Stimulated activated naive B cell treated with anti-CD40 and anti-IgM and Interleukin-4, amounts not matched to agents 10 μg/mL and 1 μg/mL and 100 μg/mL, for 72 hours (primary cell): ENCODE results near the gene DIP2B.

Experiments
- ATAC-seq, 2 donors: fragments of 150-1000 bp; cut with Tn5 transposase; replicated peaks; 2 replicates each; pipeline ENCODE4 v1.10.0; 2021; ENCODE audit warnings: moderate library complexity in 1 of 2
- DNase-seq: peaks from one replicate; pipeline ENCODE4 v3.0.0; 2021
- H3K27ac Mint-ChIP-seq: one replicate; pipeline ENCODE4 v1.8.0; 2022; ENCODE audit warnings: mild to moderate bottlenecking, mixed read lengths
- H3K27me3 Mint-ChIP-seq, 2 donors: one replicate each; pipeline ENCODE4 v1.8.0; 2022; ENCODE audit warnings: mixed read lengths in 2 of 2
- H3K36me3 Mint-ChIP-seq, 2 donors: one replicate each; pipeline ENCODE4 v1.8.0; 2022; ENCODE audit warnings: mixed read lengths in 2 of 2, mild to moderate bottlenecking in 1 of 2
- H3K4me1 Mint-ChIP-seq, 2 donors: one replicate each; pipeline ENCODE4 v1.8.0; 2022; ENCODE audit warnings: mixed read lengths in 2 of 2, mild to moderate bottlenecking in 1 of 2
- H3K4me3 Mint-ChIP-seq, 2 donors: one replicate each; pipeline ENCODE4 v1.8.0; 2022; ENCODE audit warnings: mild to moderate bottlenecking in 2 of 2, mixed read lengths in 2 of 2, moderate library complexity in 1 of 2
- H3K9me3 Mint-ChIP-seq, 2 donors: one replicate each; pipeline ENCODE4 v1.8.0; 2022; ENCODE audit warnings: mixed read lengths in 2 of 2, mild to moderate bottlenecking in 1 of 2

DIP2B gene

GRCh38 chr12:50611021-50611744 is 106.4 kb downstream of the DIP2B start:
- Mint-ChIP-seq H3K4me3 (no peak overlapping the region), H3K36me3 (peaks cover 0 to 6% of the 10 kb centered on the region in 2 donors), H3K9me3 (no peaks in the 10 kb centered on the region), H3K4me1 (peaks cover 21 to 42% of the 10 kb centered on the region in 2 donors), H3K27me3 (no peaks in the 10 kb centered on the region), H3K27ac (no peak overlapping the region)
- ATAC-seq (no peak), DNase-seq (no peak)

- DNase-seq (no peak), ATAC-seq (no peak)
- no peak overlapping the region for H3K4me3 Mint-ChIP-seq
- H3K27ac Mint-ChIP-seq, result no peak overlapping the region
- H3K36me3 Mint-ChIP-seq, result peaks cover 0 to 4% of the 10 kb centered on the region in 2 donors
- no peaks in the 10 kb centered on the region for H3K27me3 Mint-ChIP-seq
- H3K9me3 Mint-ChIP-seq, result no peaks in the 10 kb centered on the region
- peaks cover 11 to 32% of the 10 kb centered on the region in 2 donors for H3K4me1 Mint-ChIP-seq
These were observed 108.1 kb downstream of the DIP2B start for GRCh38 chr12:50612882-50613281.

- DNase-seq, result no peak
- Mint-ChIP-seq H3K36me3 (peaks cover 0 to 4% of the 10 kb centered on the region in 2 donors), H3K4me1 (peaks cover 15 to 36% of the 10 kb centered on the region in 2 donors), H3K9me3 (no peaks in the 10 kb centered on the region), H3K4me3 (no peak overlapping the region), H3K27me3 (no peaks in the 10 kb centered on the region), H3K27ac (no peak overlapping the region)
- ATAC-seq, result peak; percentile 64 to 70
These were observed 108.7 kb downstream of the DIP2B start for GRCh38 chr12:50613463-50613862.

- no peak for ATAC-seq
- Mint-ChIP-seq H3K4me3 (no peak overlapping the region), H3K27ac (no peak overlapping the region), H3K36me3 (peaks cover 0 to 4% of the 10 kb centered on the region in 2 donors), H3K9me3 (no peaks in the 10 kb centered on the region), H3K4me1 (peaks cover 17 to 37% of the 10 kb centered on the region in 2 donors), H3K27me3 (no peaks in the 10 kb centered on the region)
- no peak for DNase-seq
These were observed 109.5 kb downstream of the DIP2B start for GRCh38 chr12:50614167-50614759.

- Mint-ChIP-seq H3K4me3 (no peak overlapping the region), H3K27me3 (no peaks in the 10 kb centered on the region), H3K9me3 (no peaks in the 10 kb centered on the region), H3K4me1 (peaks cover 16 to 38% of the 10 kb centered on the region in 2 donors), H3K36me3 (peaks cover 3 to 4% of the 10 kb centered on the region in 2 donors), H3K27ac (no peak overlapping the region)
- DNase-seq, result no peak
- ATAC-seq, result no peak
These were observed 110.5 kb downstream of the DIP2B start for GRCh38 chr12:50615145-50615906.

GRCh38 chr12:50615907-50616296 is 111.1 kb downstream of the DIP2B start:
- H3K27me3 Mint-ChIP-seq, result no peaks in the 10 kb centered on the region
- no peak overlapping the region for H3K4me3 Mint-ChIP-seq
- peaks cover 21 to 42% of the 10 kb centered on the region in 2 donors for H3K4me1 Mint-ChIP-seq
- no peaks in the 10 kb centered on the region for H3K9me3 Mint-ChIP-seq
- no peak overlapping the region for H3K27ac Mint-ChIP-seq
- H3K36me3 Mint-ChIP-seq, result peaks cover 4% of the 10 kb centered on the region in 2 donors
- ATAC-seq, result no peak
- no peak for DNase-seq

- Mint-ChIP-seq H3K9me3 (no peaks in the 10 kb centered on the region), H3K27ac (no peak overlapping the region), H3K36me3 (peaks cover 0 to 4% of the 10 kb centered on the region in 2 donors), H3K4me1 (peaks cover 28 to 45% of the 10 kb centered on the region in 2 donors), H3K4me3 (no peak overlapping the region), H3K27me3 (no peaks in the 10 kb centered on the region)
- DNase-seq, result no peak
- no peak for ATAC-seq
These were observed 112.9 kb downstream of the DIP2B start for GRCh38 chr12:50617657-50618056.

- DNase-seq, result no peak
- H3K9me3 Mint-ChIP-seq, result no peaks in the 10 kb centered on the region
- no peak overlapping the region for H3K4me3 Mint-ChIP-seq
- H3K27ac Mint-ChIP-seq, result no peak overlapping the region
- H3K27me3 Mint-ChIP-seq, result no peaks in the 10 kb centered on the region
- ATAC-seq, result no peak
- H3K36me3 Mint-ChIP-seq, result peaks cover 0 to 4% of the 10 kb centered on the region in 2 donors
- H3K4me1 Mint-ChIP-seq, result peaks cover 31 to 48% of the 10 kb centered on the region in 2 donors
These were observed 114.3 kb downstream of the DIP2B start for GRCh38 chr12:50618864-50619609.

GRCh38 chr12:50619610-50619958 is 114.8 kb downstream of the DIP2B start:
- Mint-ChIP-seq H3K4me3 (no peak overlapping the region), H3K9me3 (no peaks in the 10 kb centered on the region), H3K27ac (no peak overlapping the region), H3K4me1 (peaks cover 35 to 53% of the 10 kb centered on the region in 2 donors), H3K27me3 (no peaks in the 10 kb centered on the region), H3K36me3 (peaks cover 1 to 4% of the 10 kb centered on the region in 2 donors)
- ATAC-seq (no peak), DNase-seq (no peak)

GRCh38 chr12:50620109-50620977 is 115.6 kb downstream of the DIP2B start:
- Mint-ChIP-seq H3K27me3 (no peaks in the 10 kb centered on the region), H3K4me3 (no peak overlapping the region), H3K36me3 (peaks cover 3 to 4% of the 10 kb centered on the region in 2 donors), H3K27ac (peak overlapping the region; percentile 57), H3K4me1 (peaks cover 40 to 61% of the 10 kb centered on the region in 2 donors), H3K9me3 (no peaks in the 10 kb centered on the region)
- DNase-seq, result no peak
- peak; percentile 78 to 86 for ATAC-seq

- no peak overlapping the region for H3K4me3 Mint-ChIP-seq
- H3K36me3 Mint-ChIP-seq, result peaks cover 3 to 4% of the 10 kb centered on the region in 2 donors
- ATAC-seq, result no peak
- no peaks in the 10 kb centered on the region for H3K27me3 Mint-ChIP-seq
- no peak for DNase-seq
- H3K4me1 Mint-ChIP-seq, result peaks cover 37 to 59% of the 10 kb centered on the region in 2 donors
- no peaks in the 10 kb centered on the region for H3K9me3 Mint-ChIP-seq
- peak overlapping the region; percentile 43 for H3K27ac Mint-ChIP-seq
These were observed 116.2 kb downstream of the DIP2B start for GRCh38 chr12:50620978-50621360.

- DNase-seq (no peak), ATAC-seq (peak; percentile 41 to 53)
- H3K4me3 Mint-ChIP-seq, result no peak overlapping the region
- H3K4me1 Mint-ChIP-seq, result peaks cover 38 to 58% of the 10 kb centered on the region in 2 donors
- no peaks in the 10 kb centered on the region for H3K27me3 Mint-ChIP-seq
- H3K36me3 Mint-ChIP-seq, result peaks cover 3 to 7% of the 10 kb centered on the region in 2 donors
- H3K9me3 Mint-ChIP-seq, result no peaks in the 10 kb centered on the region
- H3K27ac Mint-ChIP-seq, result peak overlapping the region; percentile 43
These were observed 116.9 kb downstream of the DIP2B start for GRCh38 chr12:50621399-50622300.
